ENCODE results near the gene PKIG. TPM values are rescaled to one million over a fixed set of nuclear protein-coding genes. Genes with fewer than 3 reads are reported as not detected.
A peak's percentile ranks its signal among the peaks of the same experiment; 100 is the strongest.

PKIG gene
- 100 to 1,000 TPM; 156 to 286 (median 200) TPM for total RNA-seq
- polyA plus RNA-seq, result 100 to 1,000 TPM; 155 to 213 TPM
- long read RNA-seq, donor 1, transcript PKIG-207 (4 exons, 1,191 nt), result minor isoform, 44 of 161 reads
- long read RNA-seq, donor 1, transcript PKIG-202 (4 exons, 1,180 nt), result major isoform, 85 of 161 reads
- long read RNA-seq, donor 1, partial matches to known transcripts, result 14 of 161 reads
- long read RNA-seq, donor 1, other reads (novel, unspliced or antisense), result 15 of 161 reads
- long read RNA-seq, donor 2, transcript PKIG-207 (4 exons, 1,191 nt), result minor isoform, 69 of 318 reads
- long read RNA-seq, donor 2, transcript PKIG-206 (5 exons, 1,338 nt), result minor isoform, 7 of 318 reads
- long read RNA-seq, donor 2, transcript PKIG-202 (4 exons, 1,180 nt), result major isoform, 190 of 318 reads
- long read RNA-seq, donor 2, partial matches to known transcripts, result 30 of 318 reads
- long read RNA-seq, donor 2, other reads (novel, unspliced or antisense), result 20 of 318 reads
- long read RNA-seq, donor 3, transcript PKIG-207 (4 exons, 1,191 nt), result minor isoform, 28 of 163 reads
- long read RNA-seq, donor 3, transcript PKIG-202 (4 exons, 1,180 nt), result major isoform, 91 of 163 reads
- long read RNA-seq, donor 3, partial matches to known transcripts, result 26 of 163 reads
- long read RNA-seq, donor 3, other reads (novel, unspliced or antisense), result 14 of 163 reads

DNA sequence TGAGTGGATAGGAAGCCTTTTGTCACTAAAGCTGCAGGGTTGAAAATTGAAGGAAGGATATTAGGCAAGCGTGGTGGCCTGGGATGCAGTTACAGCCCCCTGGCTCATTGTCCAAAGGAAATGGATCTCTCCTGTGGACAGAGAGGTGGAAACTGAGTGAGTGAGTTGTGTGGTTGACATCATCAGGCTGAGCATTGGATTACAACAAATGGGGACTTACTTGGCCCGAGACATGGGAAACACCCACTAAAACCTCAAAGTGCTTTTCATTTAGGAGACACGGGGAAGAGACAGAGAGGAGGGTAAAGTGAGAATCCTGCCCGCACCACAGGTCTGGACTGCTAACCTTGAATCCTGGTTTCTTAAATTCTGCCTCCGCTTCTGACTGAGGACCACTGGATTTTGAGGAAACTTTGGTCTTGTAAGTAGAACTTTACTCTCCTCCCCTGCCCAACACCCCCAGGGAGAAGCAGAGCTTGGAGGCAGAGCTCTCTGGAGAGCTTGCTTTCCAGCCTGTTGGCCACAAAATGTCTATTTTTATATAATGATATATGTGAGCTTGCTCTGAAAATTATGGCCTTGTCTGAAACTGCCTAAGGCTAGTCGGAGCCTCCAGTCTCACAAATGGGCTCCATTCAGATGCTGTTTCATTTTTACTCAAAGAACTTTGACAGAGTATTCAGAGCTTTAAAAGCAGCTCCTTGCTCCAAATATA lies at the start of gene PKIG:
Gene PKIG, plus strand, starts transcription at position 269 of the 715 bp plus-strand sequence. CDS start 31,978 bp downstream, outside the sequence.
- Histone ChIP-seq H3K27ac (peak within 1 kb of the TSS; percentile 82 to 96 (median 92)), H3K9me3 (no peaks in the 10 kb centered on the region), H3K36me3 (no peaks in the 10 kb centered on the region), H3K4me1 (peaks cover 5 to 74% (median 60%) of the 10 kb centered on the region in 12 donors), H3K27me3 (no peaks in the 10 kb centered on the region), H3K4me3 (peak within 1 kb of the TSS; percentile 40 to 72 (median 64))
- DNase-seq (peak in 4 of 5 donors; percentile 57 to 81 (median 71)), ATAC-seq (peak; percentile 81 to 93 (median 89))
- intact Hi-C loops (cut with DNase I), result loop anchor here in 4 of 10 donors (2.0 kb wide), 2 partner anchors 16 to 18 kb away; no protein-coding TSS in a partner anchor
- WGBS, 4 donors, result 3 to 16% (median 5%) methylated on average over 6 of the region's 6 CpGs
- TF ChIP-seq POLR2A (IDR thresholded peaks at IDR 0.05), result peak in 1 of 2 donors; percentile 87
- TF ChIP-seq, protein P1, sequence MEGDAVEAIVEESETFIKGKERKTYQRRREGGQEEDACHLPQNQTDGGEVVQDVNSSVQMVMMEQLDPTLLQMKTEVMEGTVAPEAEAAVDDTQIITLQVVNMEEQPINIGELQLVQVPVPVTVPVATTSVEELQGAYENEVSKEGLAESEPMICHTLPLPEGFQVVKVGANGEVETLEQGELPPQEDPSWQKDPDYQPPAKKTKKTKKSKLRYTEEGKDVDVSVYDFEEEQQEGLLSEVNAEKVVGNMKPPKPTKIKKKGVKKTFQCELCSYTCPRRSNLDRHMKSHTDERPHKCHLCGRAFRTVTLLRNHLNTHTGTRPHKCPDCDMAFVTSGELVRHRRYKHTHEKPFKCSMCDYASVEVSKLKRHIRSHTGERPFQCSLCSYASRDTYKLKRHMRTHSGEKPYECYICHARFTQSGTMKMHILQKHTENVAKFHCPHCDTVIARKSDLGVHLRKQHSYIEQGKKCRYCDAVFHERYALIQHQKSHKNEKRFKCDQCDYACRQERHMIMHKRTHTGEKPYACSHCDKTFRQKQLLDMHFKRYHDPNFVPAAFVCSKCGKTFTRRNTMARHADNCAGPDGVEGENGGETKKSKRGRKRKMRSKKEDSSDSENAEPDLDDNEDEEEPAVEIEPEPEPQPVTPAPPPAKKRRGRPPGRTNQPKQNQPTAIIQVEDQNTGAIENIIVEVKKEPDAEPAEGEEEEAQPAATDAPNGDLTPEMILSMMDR (IDR thresholded peaks at IDR 0.05), result no peak

DNA sequence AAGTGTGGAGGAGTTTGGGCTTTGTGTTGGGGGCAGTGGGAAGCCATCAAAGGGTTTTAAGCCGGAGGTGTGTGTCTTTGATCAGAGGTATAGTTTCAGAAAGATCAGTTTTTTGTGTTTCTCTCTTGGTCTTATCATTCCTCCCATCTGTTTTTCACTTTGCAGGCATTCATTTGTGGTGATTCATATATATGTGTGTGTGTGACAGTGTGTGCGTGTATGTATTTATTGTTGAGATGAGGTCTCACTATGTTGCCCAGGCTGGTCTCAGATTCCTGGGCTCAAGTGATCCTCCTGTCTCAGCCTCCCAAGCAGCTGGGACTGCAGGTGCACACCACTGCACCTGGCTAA lies 49.4 kb upstream of the PKIG start:
- H3K27me3 ChIP-seq, result peaks cover 0 to 10% (median 0%) of the 10 kb centered on the region in 9 donors
- no peaks in the 10 kb centered on the region for H3K9me3 ChIP-seq
- H3K27ac ChIP-seq, result peak overlapping the region in 5 of 12 donors; percentile 72 to 84 (median 82)
- TF ChIP-seq, protein P1 (IDR thresholded peaks at IDR 0.05), result no peak
- no peak for TF ChIP-seq POLR2A (IDR thresholded peaks at IDR 0.05)
- H3K4me1 ChIP-seq, result peaks cover 0 to 32% (median 10%) of the 10 kb centered on the region in 12 donors
- no peak for DNase-seq
- H3K36me3 ChIP-seq, result no peaks in the 10 kb centered on the region
- intact Hi-C loops (cut with DNase I), result loop anchor here (2.0 to 10.0 kb wide), 6 partner anchors 39 to 202 kb away; no protein-coding TSS in a partner anchor
- ATAC-seq, result peak in 1 of 4 donors; percentile 19
- WGBS, 4 donors, result 78 to 84% (median 80%) methylated on average over 2 of the region's 2 CpGs
- peak overlapping the region in 9 of 12 donors; percentile 58 to 99 (median 84) for H3K4me3 ChIP-seq

DNA sequence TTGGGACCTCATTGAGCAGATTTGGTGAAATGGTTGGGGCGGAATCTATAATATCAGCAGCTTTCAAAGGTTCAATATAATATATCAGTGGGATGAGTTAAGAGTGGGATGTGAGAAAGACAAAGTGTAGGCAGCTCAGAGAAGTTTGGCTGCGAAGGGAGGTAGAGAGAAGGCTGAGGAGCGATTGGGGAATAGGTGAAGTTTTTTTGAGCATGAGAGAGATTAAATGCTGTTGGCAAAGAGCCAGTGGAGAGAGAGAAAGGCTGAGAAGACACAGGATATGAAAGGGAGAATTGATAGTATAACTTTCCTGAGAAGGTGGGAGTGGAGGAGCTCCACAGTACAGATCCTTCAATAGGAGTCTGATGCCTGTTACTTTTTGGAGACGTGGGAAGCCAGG lies 48.5 kb upstream of the PKIG start:
- intact Hi-C loops (cut with DNase I), result loop anchor here (2.0 to 10.0 kb wide), 6 partner anchors 38 to 201 kb away; no protein-coding TSS in a partner anchor
- H3K4me3 ChIP-seq, result no peak overlapping the region
- no peak for TF ChIP-seq POLR2A (IDR thresholded peaks at IDR 0.05)
- TF ChIP-seq, protein P1 (IDR thresholded peaks at IDR 0.05), result no peak
- H3K27ac ChIP-seq, result peak overlapping the region in 3 of 12 donors; percentile 8 to 84 (median 26)
- peaks cover 0 to 10% (median 0%) of the 10 kb centered on the region in 9 donors for H3K27me3 ChIP-seq
- WGBS, 4 donors, result 67 to 69% (median 67%) methylated on average over 4 of the region's 4 CpGs
- no peaks in the 10 kb centered on the region for H3K36me3 ChIP-seq
- no peak for ATAC-seq
- no peaks in the 10 kb centered on the region for H3K9me3 ChIP-seq
- no peak for DNase-seq
- H3K4me1 ChIP-seq, result peaks cover 0 to 32% (median 10%) of the 10 kb centered on the region in 12 donors

Data from heart left ventricle (tissue), 16 donors.